Prostate gland (tissue), 2 donors: Measurements from ENCODE around the gene NLRP8.

Experiments used
- CTCF ChIP-seq, 4 experiments: fragments of 200-600 bp in 2 of 4; fragments of 450-650 bp in 2 of 4; sonication (generic) in 2 of 4; IDR thresholded peaks; 1 replicate in 3 of 4; 2 replicates in 1 of 4; pipeline ENCODE4 v1.5.1; 2016 to 2019; ENCODE audit warnings: antibody characterized with exemption in 4 of 4, mild to moderate bottlenecking in 2 of 4, moderate library complexity in 2 of 4
- POLR2A ChIP-seq: fragments of 450-650 bp; IDR thresholded peaks from one replicate; pipeline ENCODE4 v1.6.1; 2016; ENCODE audit warnings: antibody characterized with exemption, mild to moderate bottlenecking

DNA sequence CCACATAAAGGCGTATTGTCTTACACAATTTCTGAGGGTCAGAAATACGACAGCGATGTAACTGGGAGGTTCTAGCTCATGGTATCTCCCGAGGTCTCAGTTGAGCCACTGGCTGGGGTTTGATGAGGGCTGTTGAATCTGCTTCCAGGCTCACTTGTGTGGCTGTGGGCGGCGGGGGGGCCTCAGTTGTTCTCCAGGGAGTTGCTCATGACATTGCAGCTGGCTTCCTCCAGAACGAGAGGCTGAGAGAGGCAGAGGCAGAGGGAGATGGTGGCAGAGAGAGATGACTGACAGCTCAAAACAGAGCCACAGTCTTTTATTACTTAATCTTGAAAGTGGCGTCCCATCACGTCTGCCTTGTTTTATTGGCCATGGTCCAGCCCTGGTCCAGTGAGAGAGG, 32.8 kb downstream of the NLRP8 start:
- TF ChIP-seq CTCF (IDR thresholded peaks at IDR 0.05) (no peak), POLR2A (no peak)
